NB4 (cell line): Measurements from ENCODE around the gene IFI35.

ENCODE experiments used
- DNase-seq: peaks from one replicate; pipeline ENCODE4 v3.0.0; 2010; ENCODE audit warnings: low read depth
- H3K4me3 ChIP-seq: one replicate; pipeline ENCODE4 v1.5.1; 2011; ENCODE audit warnings: mild to moderate bottlenecking, low read depth, low read length, moderate library complexity
- CTCF ChIP-seq: IDR thresholded peaks from one replicate; pipeline ENCODE4 v1.5.1; 2012; ENCODE audit warnings: low read depth, low read length
- MYC ChIP-seq: IDR thresholded peaks from 2 replicates; pipeline ENCODE4 v1.6.1; 2011; ENCODE audit warnings: low read depth, low read length
- POLR2A ChIP-seq: IDR thresholded peaks from 2 replicates; pipeline ENCODE4 v1.6.1; 2011; ENCODE audit warnings: mild to moderate bottlenecking; ENCODE audit not compliant: insufficient read length; ENCODE audit errors: extremely low read depth
- TF ChIP-seq, protein P1 (sequence below): IDR thresholded peaks from 2 replicates; pipeline ENCODE4 v1.6.1; 2011; ENCODE audit warnings: low read depth, low read length

Gene IFI35

DNA sequence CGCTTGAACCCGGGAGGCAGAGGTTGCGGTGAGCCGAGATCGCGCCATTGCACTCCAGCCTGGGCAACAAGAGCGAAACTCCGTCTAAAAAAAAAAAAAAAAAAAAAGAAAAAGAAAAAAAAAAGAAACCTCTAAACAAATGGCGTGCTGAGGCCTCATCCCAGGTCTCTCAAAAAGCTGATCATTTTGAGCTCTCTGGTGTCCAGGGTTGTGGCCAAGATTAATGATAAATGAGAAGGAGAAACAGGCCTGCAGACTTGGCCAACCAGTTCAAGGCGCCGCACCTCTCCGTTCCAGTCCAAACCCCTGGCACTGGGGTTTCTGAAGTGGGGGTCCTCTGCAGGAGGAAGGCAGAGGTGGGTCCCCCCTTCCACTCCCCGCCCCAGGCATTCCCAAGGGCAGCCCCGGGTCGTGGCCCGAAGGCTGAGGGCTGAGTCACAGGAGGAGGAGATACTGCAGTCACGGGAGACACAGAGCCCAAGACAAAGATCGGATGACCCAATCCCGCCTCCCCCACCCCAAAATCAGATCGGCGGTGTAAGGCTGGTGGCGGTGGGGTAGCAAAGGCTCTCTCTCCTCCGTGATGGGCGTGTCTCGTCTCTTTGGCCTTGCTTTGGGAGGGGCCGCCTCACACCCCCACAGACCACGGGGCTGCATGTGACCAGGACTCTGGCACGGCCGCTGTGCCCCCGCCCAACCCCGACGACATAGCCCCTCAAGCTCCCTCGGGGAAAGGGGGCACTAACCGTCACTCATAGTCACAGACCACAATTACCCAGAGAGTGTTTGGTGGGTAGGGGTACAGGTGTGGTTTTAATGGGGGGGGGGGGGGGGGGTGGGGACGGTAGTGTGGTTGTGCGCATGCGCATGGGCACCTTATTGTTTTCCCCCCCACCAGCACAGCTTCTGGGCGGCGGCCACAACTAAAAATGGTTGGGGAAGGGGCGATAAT is 14.5 kb downstream of the IFI35 start:
- peak; percentile 84 for DNase-seq
- peak overlapping the region; percentile 71 for H3K4me3 ChIP-seq
- TF ChIP-seq MYC (0 out of 2 replicates have a peak, but pooled peaks have one; percentile 34), POLR2A (no peak), CTCF (no peak)
- TF ChIP-seq, protein P1, sequence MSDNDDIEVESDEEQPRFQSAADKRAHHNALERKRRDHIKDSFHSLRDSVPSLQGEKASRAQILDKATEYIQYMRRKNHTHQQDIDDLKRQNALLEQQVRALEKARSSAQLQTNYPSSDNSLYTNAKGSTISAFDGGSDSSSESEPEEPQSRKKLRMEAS = peak; percentile 68

DNA sequence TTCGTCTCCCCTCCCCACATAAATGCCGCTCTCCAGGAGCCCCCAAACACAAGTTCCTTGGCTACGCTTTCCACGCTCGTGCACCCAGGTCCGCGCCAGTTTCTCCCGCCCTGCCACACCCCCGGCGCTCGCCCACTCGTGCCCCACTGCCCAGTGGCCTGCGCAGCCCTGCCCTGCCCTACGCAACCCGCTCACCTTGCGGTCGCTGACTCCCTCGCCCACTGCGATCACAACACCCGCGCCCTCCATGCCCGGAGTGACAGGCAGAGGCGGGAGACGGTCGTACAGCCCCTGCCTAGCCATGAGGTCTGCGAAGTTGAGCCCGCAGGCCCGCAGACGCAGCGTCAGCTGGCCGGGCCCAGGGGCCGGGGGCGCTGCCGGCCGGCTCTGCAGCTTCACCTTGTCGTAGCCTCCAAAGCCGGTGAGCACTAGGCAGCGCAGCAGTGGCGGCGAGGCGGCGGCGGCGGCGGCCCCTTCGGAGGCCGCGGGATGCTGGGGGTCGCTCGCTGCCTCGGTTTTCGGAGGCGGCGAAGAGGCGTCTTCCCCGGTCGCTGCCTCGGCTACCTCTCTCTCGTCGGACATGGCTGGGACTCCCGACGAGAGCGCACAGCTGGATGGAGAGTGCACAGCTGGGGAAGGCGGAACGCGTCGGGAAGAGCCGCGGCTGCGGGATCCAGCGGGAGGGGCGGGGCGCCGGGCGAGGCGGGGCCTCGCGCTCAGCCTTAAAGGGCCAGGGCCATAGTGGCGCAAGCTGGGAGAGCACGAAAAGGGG is 15.3 kb downstream of the IFI35 start, which contains the start of gene VAT1:
Gene VAT1 (minus strand): TSS at position 645 of the 772 bp plus-strand sequence. CDS start 63 bp downstream, at position 582.
- TF ChIP-seq MYC (no peak), POLR2A (peak; percentile 48)

DNA sequence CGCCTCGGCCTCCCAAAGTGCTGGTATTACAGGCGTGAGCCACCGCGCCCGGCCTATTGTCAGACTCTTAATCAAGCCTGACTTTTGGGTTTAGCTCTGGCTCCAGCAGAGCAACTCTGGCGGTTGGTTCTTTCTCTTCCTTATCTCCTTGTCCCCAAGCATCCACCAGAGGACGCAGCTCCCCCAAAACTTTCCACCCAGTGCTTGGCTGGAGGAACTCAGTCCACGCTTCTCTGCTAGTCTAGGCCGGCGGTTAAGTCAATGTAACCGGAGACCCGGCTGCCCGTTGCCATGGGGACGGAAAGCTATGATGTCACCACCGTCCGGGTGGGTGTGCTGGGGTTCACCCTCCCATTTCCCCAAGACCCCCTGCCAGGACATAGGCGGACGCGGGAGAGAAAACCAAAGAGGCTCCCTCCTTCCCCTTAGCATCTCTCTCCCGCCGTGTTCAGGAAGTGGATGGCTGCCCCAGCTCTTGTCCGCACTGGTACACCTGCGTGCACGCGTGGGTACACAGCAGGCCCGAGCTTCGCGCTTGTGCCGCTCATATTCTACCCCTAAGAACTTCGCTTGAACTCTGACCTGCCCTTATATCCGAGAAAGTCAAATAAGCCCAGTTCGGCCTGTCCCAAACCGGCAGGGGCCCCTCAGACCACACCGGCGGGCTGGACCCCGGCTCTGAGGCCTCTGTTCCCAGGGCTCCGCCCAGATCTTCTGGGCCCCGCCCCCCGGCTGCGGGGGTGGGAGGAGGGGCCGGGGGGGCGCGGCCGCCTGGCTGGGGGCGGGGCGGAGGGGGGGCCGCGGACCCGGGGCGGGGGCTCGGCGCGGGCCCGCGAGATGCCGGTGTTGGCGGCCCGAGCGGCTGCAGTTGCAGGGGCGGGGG is 18.1 kb downstream of the IFI35 start, which contains the start of gene RND2:
Gene RND2 (plus strand): TSS at position 825 of the 883 bp plus-strand sequence. CDS start 117 bp downstream, outside the sequence.
- DNase-seq = peak; percentile 93
- peak within 1 kb of the TSS; percentile 46 for H3K4me3 ChIP-seq
- TF ChIP-seq CTCF = peak; percentile 81
- TF ChIP-seq MYC = peak; percentile 45; the same call in 1 of the 2 replicates
- TF ChIP-seq, protein P1 = peak; percentile 46
- no peak for TF ChIP-seq POLR2A

More for the DNA sequence above, 15.3 kb downstream of the IFI35 start, which contains the start of gene VAT1:
- H3K4me3 ChIP-seq = peak within 1 kb of the TSS; percentile 71
- peak; percentile 83 for DNase-seq

GRCh38 chr17:43025290-43025657 is 18.7 kb downstream of the IFI35 start:
- no peak for DNase-seq
- H3K4me3 ChIP-seq = no peak overlapping the region
- TF ChIP-seq POLR2A = no peak
- TF ChIP-seq CTCF = no peak
- TF ChIP-seq MYC = no peak
- TF ChIP-seq, protein P1 = no peak

GRCh38 chr17:43025766-43026537 is 19.4 kb downstream of the IFI35 start:
- no peak overlapping the region for H3K4me3 ChIP-seq
- TF ChIP-seq, protein P1 = no peak
- TF ChIP-seq MYC = no peak
- TF ChIP-seq POLR2A = no peak
- no peak for TF ChIP-seq CTCF
- no peak for DNase-seq
